SK-N-SH treated with all-trans-retinoic acid at 6 μM for 48 hours (cell line): ENCODE results near the gene TMEM229B.

Experiments
- ATAC-seq: fragments of 200-7000 bp; cut with Tn5 transposase; 3 replicates; pipeline ENCODE4 v1.9.1; 2020; ENCODE audit warnings: mild to moderate bottlenecking, moderate library complexity
- BACH2 ChIP-seq: fragments of 250-450 bp; sonication (Bioruptor Pico); IDR thresholded peaks from 2 replicates; pipeline ENCODE4 v1.9.0; 2021; ENCODE audit warnings: mild to moderate bottlenecking, borderline replicate concordance
- CSDC2 ChIP-seq: fragments of 250-450 bp; sonication (Bioruptor Pico); IDR thresholded peaks from 2 replicates; pipeline ENCODE4 v1.5.0; 2020; ENCODE audit warnings: mild to moderate bottlenecking, moderate library complexity
- GLIS3 ChIP-seq: fragments of 250-450 bp; sonication (Bioruptor Pico); IDR thresholded peaks from 2 replicates; pipeline ENCODE4 v1.5.0; 2020; ENCODE audit warnings: mild to moderate bottlenecking, moderate library complexity
- ISL1 ChIP-seq: fragments of 250-450 bp; sonication (Bioruptor Pico); IDR thresholded peaks from 2 replicates; pipeline ENCODE4 v2.1.2; 2022; ENCODE audit warnings: mild to moderate bottlenecking, moderate library complexity
- PPARA ChIP-seq: fragments of 250-450 bp; sonication (Bioruptor Pico); IDR thresholded peaks from 2 replicates; pipeline ENCODE4 v1.5.0; 2020; ENCODE audit warnings: mild to moderate bottlenecking, borderline replicate concordance
- RARB ChIP-seq: fragments of 250-450 bp; sonication (Bioruptor Pico); IDR thresholded peaks from 2 replicates; pipeline ENCODE4 v1.8.0; 2021; ENCODE audit warnings: mild to moderate bottlenecking, moderate library complexity
- SNAI2 ChIP-seq: fragments of 250-450 bp; sonication (Bioruptor Pico); IDR thresholded peaks from 2 replicates; pipeline ENCODE4 v1.5.0; 2020; ENCODE audit warnings: mild to moderate bottlenecking, moderate library complexity
- TCF4 ChIP-seq: fragments of 250-450 bp; sonication (Bioruptor Pico); IDR thresholded peaks from 2 replicates; pipeline ENCODE4 v1.8.0; 2021; ENCODE audit warnings: mild to moderate bottlenecking, moderate library complexity, borderline replicate concordance
- TOX ChIP-seq: fragments of 250-450 bp; sonication (Bioruptor Pico); IDR thresholded peaks from 2 replicates; pipeline ENCODE4 v1.8.0; 2021; ENCODE audit warnings: mild to moderate bottlenecking, moderate library complexity, borderline replicate concordance
- ZNF565 ChIP-seq: fragments of 450-650 bp; formaldehyde crosslinking; conservative IDR thresholded peaks from 2 replicates; pipeline ENCODE4 v1.5.0; 2020; ENCODE audit warnings: low read depth, mild to moderate bottlenecking, moderate library complexity
- ZNF70 ChIP-seq: fragments of 450-650 bp; formaldehyde crosslinking; IDR thresholded peaks from 2 replicates; pipeline ENCODE4 v1.5.0; 2020; ENCODE audit warnings: mild to moderate bottlenecking, moderate library complexity
- ZNF8 ChIP-seq: fragments of 450-650 bp; formaldehyde crosslinking; IDR thresholded peaks from 2 replicates; pipeline ENCODE4 v1.5.0; 2020; ENCODE audit warnings: mild to moderate bottlenecking, moderate library complexity
- TF ChIP-seq, protein P1 (sequence below): fragments of 250-450 bp; sonication (Bioruptor Pico); IDR thresholded peaks from 2 replicates; pipeline ENCODE4 v1.5.0; 2020; ENCODE audit warnings: mild to moderate bottlenecking, moderate library complexity
- TF ChIP-seq, protein P2 (sequence below): fragments of 250-450 bp; sonication (Bioruptor Pico); IDR thresholded peaks from 2 replicates; pipeline ENCODE4 v1.8.0; 2020; ENCODE audit warnings: mild to moderate bottlenecking, moderate library complexity, borderline replicate concordance
- TF ChIP-seq, protein P3 (sequence below): fragments of 250-450 bp; sonication (Bioruptor Pico); IDR thresholded peaks from 2 replicates; pipeline ENCODE4 v1.5.1; 2021; ENCODE audit warnings: mild to moderate bottlenecking, moderate library complexity
- TF ChIP-seq, protein P4 (sequence below): fragments of 250-450 bp; sonication (Bioruptor Pico); IDR thresholded peaks from 2 replicates; pipeline ENCODE4 v1.8.0; 2021; ENCODE audit warnings: low read depth, mild to moderate bottlenecking, moderate library complexity, borderline replicate concordance
- TF ChIP-seq, protein P5 (sequence below): fragments of 250-450 bp; sonication (Bioruptor Pico); IDR thresholded peaks from 2 replicates; pipeline ENCODE4 v1.5.1; 2020; ENCODE audit warnings: low read depth, mild to moderate bottlenecking, moderate library complexity

Gene TMEM229B

DNA sequence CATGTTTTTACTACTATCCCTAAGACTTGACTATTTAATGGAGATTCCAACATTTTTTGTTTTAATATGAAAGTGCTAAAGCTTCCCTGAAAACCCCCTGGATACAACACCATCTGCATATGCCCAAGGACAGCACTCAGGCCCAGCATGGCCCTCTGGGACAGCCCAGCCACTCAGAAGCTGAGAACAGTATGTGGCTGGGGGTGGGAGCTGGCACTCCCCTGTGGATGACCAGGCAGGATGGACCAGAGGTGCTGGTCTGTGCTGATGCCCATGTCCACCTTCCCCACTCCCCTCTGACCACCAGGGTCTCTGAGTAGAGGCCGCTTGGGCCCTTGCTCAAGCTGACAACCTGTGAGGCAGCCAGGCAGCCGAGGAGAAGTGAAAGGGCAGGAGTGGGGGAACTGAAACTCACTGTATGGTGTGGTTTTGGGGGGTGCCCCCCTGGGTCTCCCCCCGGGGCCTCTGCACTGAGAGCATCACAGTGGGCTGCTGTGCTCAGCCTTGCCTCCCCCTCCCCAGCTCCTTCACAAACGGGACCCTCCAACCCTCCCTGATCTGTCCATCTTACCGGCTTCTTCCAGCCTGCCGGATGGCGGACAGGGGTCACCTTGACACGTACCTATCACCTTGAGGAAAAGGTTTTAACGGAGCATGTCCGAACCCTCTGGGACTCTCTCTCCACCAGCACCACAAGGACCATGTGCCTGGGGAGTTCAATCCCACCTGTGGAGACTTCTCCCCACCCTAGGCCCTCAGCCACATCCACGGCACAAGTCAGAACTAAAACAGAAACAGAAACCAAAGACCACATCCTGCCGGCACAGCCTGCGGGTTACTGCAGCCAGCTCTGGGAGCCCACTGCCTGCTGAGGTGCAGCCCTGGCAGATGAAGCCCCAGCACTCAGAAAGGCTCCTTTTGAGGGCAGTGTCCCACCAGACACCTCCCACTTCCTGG, at the start of gene TMEM229B:
TMEM229B (minus strand) TSS at position 785 of the 957 bp plus-strand sequence. CDS start 14,798 bp downstream, outside the sequence.
- TF ChIP-seq GLIS3 (no peak), ZNF70 (no peak), ZNF565 (no peak), ZNF8 (no peak)
- TF ChIP-seq, protein P1, sequence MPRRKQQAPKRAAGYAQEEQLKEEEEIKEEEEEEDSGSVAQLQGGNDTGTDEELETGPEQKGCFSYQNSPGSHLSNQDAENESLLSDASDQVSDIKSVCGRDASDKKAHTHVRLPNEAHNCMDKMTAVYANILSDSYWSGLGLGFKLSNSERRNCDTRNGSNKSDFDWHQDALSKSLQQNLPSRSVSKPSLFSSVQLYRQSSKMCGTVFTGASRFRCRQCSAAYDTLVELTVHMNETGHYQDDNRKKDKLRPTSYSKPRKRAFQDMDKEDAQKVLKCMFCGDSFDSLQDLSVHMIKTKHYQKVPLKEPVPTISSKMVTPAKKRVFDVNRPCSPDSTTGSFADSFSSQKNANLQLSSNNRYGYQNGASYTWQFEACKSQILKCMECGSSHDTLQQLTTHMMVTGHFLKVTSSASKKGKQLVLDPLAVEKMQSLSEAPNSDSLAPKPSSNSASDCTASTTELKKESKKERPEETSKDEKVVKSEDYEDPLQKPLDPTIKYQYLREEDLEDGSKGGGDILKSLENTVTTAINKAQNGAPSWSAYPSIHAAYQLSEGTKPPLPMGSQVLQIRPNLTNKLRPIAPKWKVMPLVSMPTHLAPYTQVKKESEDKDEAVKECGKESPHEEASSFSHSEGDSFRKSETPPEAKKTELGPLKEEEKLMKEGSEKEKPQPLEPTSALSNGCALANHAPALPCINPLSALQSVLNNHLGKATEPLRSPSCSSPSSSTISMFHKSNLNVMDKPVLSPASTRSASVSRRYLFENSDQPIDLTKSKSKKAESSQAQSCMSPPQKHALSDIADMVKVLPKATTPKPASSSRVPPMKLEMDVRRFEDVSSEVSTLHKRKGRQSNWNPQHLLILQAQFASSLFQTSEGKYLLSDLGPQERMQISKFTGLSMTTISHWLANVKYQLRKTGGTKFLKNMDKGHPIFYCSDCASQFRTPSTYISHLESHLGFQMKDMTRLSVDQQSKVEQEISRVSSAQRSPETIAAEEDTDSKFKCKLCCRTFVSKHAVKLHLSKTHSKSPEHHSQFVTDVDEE (CRISPR knock-in tag) = no peak
- no peak for ATAC-seq

DNA sequence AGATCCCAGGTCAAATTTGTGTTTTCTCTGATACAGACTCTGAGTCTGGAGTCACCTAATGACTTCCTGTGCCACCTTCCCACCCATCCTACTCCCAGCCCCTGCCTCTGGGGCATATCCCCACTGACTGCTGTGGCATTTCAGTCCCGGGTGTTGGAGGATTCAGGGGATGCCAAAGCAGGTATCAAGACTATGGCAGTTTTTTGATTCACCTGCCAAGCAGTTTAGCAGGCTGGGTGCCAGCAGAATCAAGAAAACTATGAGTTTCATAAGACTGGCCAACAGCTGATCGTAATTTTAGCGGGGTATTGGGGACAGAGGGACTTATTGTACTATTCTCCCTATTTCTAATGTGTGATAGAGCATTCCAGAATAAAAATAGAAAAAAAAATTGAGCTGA, 49.2 kb upstream of the TMEM229B start:
- no peak for ATAC-seq

DNA sequence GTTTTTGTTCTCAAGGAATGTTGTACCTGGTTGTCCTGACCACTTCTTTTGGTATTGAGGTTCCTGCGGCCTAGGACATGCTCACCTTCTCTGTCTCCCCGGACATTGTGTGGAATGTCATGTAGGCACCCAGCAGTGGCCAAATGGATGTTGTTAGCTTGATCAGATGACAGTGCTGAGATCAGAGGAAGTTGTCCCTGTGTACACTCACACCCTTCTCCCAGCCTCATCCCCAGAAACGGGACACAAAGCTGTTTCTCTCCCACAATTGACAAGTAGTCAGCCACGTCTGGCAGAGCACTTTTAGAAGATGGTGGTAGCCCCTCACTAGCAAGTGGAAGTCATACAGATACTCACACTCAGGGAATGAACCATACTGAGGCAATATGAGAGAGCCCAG, 47.6 kb upstream of the TMEM229B start:
- no peak for ATAC-seq
- TF ChIP-seq ZNF70 = no peak
- TF ChIP-seq RARB (CRISPR knock-in tag) = no peak
- TF ChIP-seq, protein P2, sequence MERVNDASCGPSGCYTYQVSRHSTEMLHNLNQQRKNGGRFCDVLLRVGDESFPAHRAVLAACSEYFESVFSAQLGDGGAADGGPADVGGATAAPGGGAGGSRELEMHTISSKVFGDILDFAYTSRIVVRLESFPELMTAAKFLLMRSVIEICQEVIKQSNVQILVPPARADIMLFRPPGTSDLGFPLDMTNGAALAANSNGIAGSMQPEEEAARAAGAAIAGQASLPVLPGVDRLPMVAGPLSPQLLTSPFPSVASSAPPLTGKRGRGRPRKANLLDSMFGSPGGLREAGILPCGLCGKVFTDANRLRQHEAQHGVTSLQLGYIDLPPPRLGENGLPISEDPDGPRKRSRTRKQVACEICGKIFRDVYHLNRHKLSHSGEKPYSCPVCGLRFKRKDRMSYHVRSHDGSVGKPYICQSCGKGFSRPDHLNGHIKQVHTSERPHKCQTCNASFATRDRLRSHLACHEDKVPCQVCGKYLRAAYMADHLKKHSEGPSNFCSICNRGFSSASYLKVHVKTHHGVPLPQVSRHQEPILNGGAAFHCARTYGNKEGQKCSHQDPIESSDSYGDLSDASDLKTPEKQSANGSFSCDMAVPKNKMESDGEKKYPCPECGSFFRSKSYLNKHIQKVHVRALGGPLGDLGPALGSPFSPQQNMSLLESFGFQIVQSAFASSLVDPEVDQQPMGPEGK (CRISPR knock-in tag) = no peak
- TF ChIP-seq BACH2 (CRISPR knock-in tag) = no peak
- TF ChIP-seq, protein P3, sequence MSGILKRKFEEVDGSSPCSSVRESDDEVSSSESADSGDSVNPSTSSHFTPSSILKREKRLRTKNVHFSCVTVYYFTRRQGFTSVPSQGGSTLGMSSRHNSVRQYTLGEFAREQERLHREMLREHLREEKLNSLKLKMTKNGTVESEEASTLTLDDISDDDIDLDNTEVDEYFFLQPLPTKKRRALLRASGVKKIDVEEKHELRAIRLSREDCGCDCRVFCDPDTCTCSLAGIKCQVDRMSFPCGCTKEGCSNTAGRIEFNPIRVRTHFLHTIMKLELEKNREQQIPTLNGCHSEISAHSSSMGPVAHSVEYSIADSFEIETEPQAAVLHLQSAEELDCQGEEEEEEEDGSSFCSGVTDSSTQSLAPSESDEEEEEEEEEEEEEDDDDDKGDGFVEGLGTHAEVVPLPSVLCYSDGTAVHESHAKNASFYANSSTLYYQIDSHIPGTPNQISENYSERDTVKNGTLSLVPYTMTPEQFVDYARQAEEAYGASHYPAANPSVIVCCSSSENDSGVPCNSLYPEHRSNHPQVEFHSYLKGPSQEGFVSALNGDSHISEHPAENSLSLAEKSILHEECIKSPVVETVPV (CRISPR knock-in tag) = no peak
- TF ChIP-seq, protein P4, sequence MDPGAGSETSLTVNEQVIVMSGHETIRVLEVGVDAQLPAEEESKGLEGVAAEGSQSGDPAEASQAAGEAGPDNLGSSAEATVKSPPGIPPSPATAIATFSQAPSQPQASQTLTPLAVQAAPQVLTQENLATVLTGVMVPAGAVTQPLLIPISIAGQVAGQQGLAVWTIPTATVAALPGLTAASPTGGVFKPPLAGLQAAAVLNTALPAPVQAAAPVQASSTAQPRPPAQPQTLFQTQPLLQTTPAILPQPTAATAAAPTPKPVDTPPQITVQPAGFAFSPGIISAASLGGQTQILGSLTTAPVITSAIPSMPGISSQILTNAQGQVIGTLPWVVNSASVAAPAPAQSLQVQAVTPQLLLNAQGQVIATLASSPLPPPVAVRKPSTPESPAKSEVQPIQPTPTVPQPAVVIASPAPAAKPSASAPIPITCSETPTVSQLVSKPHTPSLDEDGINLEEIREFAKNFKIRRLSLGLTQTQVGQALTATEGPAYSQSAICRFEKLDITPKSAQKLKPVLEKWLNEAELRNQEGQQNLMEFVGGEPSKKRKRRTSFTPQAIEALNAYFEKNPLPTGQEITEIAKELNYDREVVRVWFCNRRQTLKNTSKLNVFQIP (CRISPR knock-in tag) = no peak
- TF ChIP-seq TCF4 = no peak
- TF ChIP-seq ISL1 (CRISPR knock-in tag) = no peak
- no peak for TF ChIP-seq ZNF565
- no peak for TF ChIP-seq TOX (CRISPR knock-in tag)
- no peak for TF ChIP-seq SNAI2 (CRISPR knock-in tag)

More for the DNA sequence above, 49.2 kb upstream of the TMEM229B start:
- TF ChIP-seq RARB (CRISPR knock-in tag) = no peak
- TF ChIP-seq, protein P5, sequence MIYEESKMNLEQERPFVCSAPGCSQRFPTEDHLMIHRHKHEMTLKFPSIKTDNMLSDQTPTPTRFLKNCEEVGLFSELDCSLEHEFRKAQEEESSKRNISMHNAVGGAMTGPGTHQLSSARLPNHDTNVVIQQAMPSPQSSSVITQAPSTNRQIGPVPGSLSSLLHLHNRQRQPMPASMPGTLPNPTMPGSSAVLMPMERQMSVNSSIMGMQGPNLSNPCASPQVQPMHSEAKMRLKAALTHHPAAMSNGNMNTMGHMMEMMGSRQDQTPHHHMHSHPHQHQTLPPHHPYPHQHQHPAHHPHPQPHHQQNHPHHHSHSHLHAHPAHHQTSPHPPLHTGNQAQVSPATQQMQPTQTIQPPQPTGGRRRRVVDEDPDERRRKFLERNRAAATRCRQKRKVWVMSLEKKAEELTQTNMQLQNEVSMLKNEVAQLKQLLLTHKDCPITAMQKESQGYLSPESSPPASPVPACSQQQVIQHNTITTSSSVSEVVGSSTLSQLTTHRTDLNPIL (CRISPR knock-in tag) = no peak
- TF ChIP-seq, all 23 proteins: peak for 0

DNA sequence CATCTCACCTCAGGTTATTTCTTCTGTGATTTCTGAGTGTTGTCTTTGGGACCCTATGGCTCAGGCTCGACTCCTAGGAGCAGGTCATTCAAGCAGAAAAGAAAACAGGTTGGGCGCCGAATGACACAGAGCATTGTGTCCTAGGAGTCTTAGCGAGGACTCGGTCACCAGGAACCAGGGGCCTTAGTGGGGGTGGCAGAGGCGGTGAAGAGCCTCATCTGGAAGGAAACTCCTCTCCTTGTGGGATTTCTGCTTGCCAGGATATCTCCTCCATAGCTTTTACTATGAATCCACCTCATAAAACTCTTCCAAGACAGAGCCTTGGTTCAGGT, 45.2 kb upstream of the TMEM229B start:
- TF ChIP-seq CSDC2 (CRISPR knock-in tag) = no peak
- TF ChIP-seq PPARA (CRISPR knock-in tag) = no peak
- TF ChIP-seq, protein P3 (CRISPR knock-in tag) = no peak
- no peak for TF ChIP-seq ZNF565
- TF ChIP-seq, protein P4 (CRISPR knock-in tag) = no peak
- TF ChIP-seq ZNF8 = no peak
- no peak for TF ChIP-seq RARB (CRISPR knock-in tag)
- TF ChIP-seq TCF4 = no peak
- no peak for ATAC-seq
